CD4-positive, alpha-beta T cell treated with Interleukin-6 for 4 hours (primary cell): ENCODE data around the gene WWC2.
"Not testable (repeated sequence)": the region's sequence is repeated elsewhere in the genome, so short reads cannot be mapped to it uniquely, and the experiment has no call there.

Source experiments
- DNase-seq: peaks from one replicate; pipeline ENCODE4 v3.0.0-alpha.2; 2020; ENCODE audit warnings: mixed read lengths

WWC2 gene

DNA sequence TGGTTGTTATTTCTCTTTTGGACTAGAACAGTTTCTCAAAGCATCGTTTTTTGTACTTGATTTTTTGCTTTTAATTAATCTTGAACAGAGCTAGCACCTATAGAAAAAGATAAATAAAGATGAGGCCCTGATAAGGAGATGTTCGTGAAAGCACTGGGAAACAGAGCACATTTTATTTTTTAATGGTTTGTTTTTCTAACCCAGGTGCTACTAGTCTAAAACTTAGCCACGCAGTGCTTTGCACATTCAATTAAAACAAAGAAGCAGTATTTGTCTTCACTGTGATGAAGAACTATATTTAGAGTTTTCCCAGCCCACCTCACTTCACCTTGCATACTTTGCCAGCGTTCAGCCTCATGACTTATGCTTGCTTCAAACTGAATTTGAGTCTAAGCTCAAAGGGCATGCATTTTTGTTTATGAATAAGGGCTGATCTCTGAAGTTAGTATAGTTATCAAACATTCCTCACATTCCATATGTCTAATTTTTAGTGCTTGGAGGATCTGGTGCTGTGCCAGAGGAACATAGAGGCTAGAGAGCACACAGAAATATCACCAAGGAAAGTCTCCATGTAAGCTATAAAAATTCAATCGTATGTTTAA lies 76.7 kb downstream of the WWC2 start:
- DNase-seq: no peak

DNA sequence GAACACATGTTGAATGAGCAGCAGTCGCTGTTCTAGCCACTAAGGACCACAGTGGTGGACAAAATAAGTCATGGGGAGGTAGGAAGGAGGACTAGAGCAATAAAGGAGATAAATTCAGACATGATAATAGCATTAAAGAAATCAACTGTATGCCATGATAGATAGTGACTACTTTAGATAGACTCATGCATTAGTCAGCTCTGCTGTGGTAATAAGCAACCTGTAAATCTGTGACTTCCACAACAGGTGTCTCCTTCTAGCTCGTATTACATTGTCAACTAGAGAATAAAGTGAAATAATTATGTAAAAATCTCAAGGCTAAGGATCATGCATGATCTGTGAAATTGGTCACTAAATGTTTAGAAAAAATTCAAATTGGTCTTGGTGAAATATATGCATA lies 77.9 kb downstream of the WWC2 start:
- DNase-seq: no peak

GRCh38 chr4:183178201-183178600 lies 79.1 kb downstream of the WWC2 start:
- no peak for DNase-seq

DNA sequence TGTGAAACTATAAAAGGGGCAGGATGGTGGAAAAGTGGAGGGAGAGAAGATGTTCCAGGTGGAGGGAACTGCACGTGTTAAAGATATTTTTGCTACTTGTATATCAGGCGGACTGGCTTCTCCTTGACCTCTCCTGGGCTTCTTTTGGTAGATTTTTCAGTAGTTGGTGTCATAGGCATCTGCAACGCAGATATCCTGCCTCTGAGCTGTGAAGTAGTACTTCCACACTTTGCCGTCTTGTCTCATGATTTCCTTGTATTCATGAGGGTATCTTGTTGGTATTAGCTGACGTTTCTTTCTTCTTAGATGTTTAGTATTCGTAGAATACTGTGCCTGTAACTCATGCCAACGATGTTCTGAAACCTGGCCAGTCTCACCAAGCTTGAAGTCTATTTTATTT lies 81.0 kb downstream of the WWC2 start:
- no peak for DNase-seq

- no peak for DNase-seq
Observed at GRCh38 chr4:183180621-183181020, 81.6 kb downstream of the WWC2 start.

- DNase-seq: no peak
Observed at GRCh38 chr4:183181081-183181480, 82.0 kb downstream of the WWC2 start.

DNA sequence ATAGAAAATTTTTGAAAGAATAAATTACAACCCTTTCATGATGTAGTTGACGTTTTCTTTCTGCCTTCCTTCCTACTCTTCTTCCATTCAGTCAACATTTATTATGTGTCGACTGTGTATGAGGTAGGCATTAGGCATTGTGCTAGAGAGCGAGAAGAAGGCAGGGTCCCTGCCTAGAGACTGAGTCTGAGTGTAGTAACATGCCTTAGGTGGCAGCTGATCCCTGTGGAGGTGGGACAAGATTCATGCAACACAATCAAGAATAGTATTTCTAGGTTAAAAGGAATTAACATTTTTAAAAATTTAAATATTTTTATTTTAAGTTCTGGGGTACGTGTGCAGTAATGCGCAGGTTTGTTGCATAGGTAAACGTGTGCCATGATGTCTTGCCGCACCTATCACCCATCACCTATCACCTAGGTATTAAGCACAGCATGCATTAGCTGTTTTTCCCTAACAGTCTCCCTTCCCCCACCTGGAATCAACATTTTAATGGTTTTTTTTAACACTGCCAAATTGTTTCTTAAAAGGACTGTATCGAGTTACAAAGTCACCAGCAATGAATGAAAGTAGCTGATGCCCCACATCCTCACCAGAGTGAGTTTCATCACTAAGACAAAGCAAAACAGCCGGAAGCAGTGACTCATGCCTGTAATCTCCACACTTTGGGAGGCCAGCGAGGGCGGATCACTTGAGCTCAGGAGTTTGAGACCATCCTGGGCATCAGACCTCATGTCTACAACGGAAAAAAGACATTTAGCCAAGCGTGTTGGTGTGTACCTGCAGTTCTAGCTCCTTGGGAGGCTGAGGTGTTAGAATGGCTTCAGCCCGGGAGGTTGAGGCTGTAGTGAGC lies 84.0 kb downstream of the WWC2 start:
- DNase-seq: peak; percentile 37

- DNase-seq: no peak
Observed at GRCh38 chr4:183183906-183184535, 85.0 kb downstream of the WWC2 start.

DNA sequence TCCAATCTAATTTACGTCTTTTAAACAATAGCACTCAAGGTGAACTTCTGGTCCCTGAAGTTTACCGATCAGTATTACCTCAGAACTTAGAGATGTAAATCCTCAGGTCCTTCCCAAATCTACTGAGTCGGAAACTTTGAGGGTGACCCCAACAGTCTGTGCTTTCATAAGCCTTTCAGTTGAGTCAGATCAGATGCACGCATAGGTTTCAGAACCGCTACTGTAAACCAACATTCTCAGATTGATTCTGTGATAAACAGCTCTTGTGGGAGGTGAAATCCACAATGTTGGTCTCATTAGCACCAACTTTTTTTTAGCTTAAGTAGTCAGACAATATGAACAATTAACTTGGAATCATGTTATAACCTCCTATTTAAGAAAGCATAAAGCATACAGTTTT lies 86.0 kb downstream of the WWC2 start:
- DNase-seq: no peak

- DNase-seq: no peak
Observed at GRCh38 chr4:183185559-183185958, 86.5 kb downstream of the WWC2 start.

DNA sequence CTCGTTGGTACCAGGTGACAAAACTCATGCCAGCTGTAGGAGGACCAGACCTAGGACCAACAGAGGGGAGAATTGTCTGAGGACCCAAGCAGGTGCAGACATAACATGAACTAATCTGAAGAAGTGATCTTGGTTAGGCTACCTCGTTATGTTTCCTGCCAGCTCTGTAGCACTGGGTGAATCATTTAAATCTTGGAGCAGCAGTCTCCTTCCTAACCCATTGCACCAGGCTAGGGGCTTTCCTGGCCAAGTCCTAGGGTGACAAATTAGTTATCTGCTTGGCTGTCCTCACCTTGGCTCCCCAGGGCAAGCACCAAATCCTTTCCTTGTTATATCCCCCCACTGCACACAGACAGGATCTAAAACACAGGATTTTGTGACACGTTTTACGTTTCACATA lies 87.8 kb downstream of the WWC2 start:
- DNase-seq: no peak

- no peak for DNase-seq
Observed at GRCh38 chr4:183190900-183191527, 92.0 kb downstream of the WWC2 start.

- DNase-seq: no peak
Observed at GRCh38 chr4:183191630-183192029, 92.6 kb downstream of the WWC2 start.

GRCh38 chr4:183192571-183192970 lies 93.5 kb downstream of the WWC2 start:
- DNase-seq: no peak

DNA sequence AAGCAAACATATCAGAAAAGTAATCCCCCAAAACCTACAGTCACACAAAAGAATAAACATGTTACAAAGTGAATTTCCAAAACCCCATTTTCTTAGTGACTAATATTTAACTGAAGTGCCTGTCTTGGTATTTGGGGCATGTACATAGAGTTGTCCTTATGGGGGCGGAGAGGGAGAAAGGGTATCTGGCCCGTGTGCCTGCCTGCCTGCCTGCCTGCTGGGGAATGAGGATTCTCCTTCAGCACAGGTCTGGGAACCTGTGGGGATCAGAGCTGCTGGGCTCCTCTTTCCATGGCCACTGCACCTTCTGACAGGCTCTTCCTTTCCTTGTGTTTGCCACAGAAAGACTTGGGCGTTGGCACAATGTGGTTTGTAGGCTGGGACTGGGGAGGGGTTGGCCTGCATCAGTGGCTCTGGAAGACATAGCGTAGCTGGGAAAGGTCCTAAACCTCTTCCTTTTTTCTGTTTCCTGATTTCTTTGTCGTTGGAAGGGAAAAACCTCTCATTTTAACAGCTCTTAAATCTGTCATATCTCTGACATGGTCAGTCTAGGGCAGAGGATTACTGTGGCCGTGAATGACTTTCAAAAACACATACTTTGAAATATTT lies 94.8 kb downstream of the WWC2 start:
- not testable (repeated sequence) for DNase-seq

GRCh38 chr4:183195534-183195933 lies 96.5 kb downstream of the WWC2 start:
- no peak for DNase-seq

DNA sequence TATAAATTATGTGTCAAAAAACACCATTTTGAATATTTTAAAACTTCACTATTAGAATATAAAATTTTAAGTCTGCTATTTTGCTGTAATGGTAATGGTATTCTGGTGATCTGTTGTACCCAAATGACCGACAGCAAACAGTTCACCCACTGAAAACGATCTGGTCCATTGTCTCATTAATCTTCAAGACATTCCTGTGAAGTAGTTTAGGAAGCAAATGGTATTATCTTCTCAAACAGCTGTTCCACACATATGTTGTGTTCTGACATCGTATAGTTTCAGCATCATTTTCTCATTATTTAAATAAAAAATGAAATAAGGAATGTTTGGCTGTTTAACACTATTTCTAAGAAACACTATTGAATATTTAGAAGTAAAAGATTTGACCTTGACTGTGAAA lies 98.1 kb downstream of the WWC2 start:
- no peak for DNase-seq

DNA sequence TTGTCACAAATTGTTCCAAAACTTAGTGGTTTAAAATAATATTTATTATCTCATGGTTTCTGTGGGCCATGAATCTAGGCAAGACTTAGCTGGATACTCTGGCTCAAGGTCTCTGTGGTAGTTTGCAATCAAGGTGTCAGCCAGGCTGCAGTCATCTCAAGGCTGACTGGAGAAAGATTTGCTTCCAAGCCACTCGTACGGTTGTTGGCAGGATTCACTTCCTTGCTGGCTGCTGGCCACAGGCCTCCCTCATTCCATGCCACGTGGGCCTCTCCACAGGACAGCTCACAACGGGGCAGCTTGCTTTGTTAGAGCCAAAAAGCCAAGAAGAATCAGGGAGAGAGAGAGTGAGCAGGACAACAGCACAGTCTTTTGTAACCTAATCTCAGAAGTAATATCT lies 101.4 kb downstream of the WWC2 start:
- DNase-seq: no peak

DNA sequence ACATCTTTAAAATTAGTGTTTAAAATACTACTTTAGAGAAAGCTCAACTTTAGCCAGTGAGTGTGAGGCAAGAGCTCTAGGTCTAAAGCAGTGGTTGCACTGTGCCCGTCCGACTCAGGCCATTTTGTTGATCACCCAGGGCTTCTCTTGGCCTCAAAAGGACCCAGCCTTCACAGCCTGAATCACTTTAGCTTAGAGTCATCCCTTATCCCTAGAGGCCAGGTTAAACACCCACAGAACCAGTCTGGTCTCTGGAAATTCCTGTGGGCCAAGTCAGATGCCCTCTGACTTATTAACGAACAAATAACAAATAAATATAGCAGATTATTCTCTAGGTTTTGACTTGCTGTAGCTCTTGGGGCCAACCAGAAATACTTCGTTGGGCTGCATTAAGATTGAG lies 102.3 kb downstream of the WWC2 start:
- DNase-seq: no peak

DNA sequence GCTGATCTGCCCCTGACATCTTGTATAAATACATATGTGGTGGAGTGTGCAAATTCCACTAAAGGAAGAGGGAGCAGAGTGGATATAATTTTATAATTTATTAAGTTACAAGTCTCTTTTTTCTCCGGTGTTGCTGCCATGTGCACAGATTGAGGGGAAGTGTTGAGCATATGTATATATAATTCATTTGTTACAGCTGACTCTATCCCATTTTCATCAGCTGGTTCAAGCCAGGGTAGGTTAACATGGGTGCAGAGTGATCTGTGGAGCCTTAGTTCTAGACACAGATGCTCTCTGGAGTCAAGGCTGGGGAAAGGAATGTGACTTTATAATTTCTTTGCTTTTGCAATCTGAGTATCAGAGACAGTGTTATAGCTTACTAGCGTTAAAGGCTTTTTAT lies 103.5 kb downstream of the WWC2 start:
- no peak for DNase-seq

- no peak for DNase-seq
Observed at GRCh38 chr4:183204793-183205192, 105.7 kb downstream of the WWC2 start.

DNA sequence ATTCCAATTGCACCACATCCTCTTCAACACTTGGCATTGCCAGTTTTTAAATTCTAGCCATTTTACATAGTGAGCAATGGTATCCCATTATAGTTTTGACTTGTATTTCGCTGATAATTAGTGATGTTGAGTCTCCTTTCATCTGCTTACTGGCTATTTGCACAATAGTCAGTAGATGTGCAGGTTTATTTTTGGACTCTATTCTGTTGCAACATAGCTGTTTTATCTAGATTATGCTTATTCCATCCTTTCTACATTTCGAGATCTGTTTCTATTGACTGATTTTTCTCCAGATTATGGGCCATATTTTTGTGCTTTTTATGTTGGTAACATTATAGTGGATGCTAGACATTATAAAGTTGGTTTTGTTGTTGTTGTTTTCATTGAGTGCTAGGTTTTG lies 106.1 kb downstream of the WWC2 start:
- DNase-seq: no peak

DNA sequence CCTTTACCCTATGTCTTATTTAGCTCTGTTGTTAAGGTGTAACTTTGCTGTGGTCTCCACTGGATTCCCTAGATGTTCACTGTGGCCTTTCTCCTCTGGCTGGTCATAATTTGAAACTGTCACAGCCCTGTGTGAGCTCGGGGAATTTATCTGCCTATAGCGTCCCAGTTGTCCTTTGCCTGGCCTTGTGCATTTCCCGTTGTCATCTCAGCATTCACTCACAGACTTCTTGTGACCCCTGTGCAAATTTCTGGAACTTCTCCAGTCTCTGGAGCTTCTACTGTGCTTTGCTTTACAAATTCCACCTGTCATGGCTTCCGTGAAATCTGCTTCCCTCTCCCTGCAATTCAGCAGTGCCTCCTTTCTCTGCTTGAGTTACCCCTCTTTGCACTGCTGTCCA lies 106.7 kb downstream of the WWC2 start:
- DNase-seq: no peak
